HG03097 (cell line): ENCODE results near the gene ARHGAP22.
"Not testable (repeated sequence)": the region's sequence is repeated elsewhere in the genome, so short reads cannot be mapped to it uniquely, and the experiment has no call there.

ENCODE experiments used
- ATAC-seq: cut with Tn5 transposase; IDR thresholded peaks from one replicate; pipeline ENCODE4 v1.9.1; 2021; ENCODE audit not compliant: unreplicated experiment, low FRiP score

ARHGAP22 gene, protein sequence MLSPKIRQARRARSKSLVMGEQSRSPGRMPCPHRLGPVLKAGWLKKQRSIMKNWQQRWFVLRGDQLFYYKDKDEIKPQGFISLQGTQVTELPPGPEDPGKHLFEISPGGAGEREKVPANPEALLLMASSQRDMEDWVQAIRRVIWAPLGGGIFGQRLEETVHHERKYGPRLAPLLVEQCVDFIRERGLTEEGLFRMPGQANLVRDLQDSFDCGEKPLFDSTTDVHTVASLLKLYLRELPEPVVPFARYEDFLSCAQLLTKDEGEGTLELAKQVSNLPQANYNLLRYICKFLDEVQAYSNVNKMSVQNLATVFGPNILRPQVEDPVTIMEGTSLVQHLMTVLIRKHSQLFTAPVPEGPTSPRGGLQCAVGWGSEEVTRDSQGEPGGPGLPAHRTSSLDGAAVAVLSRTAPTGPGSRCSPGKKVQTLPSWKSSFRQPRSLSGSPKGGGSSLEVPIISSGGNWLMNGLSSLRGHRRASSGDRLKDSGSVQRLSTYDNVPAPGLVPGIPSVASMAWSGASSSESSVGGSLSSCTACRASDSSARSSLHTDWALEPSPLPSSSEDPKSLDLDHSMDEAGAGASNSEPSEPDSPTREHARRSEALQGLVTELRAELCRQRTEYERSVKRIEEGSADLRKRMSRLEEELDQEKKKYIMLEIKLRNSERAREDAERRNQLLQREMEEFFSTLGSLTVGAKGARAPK

DNA sequence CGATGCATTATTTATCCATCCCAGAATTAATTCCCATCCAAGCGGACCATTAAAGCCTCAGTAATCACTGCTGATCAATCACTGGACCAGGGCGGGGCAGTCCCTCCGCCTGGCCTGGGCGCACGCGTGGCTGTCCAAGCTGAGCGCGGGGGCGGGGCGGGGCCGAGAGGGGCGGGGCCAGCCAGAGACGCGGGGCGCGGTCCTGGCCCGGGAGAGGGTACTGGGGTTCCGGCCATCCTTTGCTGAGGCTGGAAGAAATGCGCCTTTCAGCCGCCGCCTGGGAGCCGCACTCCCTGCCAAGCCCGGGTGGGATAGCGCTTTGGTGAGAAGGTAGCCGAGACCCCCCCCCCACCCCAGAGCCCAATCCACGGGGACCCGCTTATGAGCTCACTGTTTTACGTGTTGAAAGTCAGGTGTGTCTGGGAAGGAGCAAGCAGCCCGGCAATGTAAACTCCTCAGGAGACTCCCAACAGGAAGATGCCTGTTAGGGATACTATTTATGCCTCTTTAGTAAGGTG is at the start of gene ARHGAP22:
Gene ARHGAP22 (minus strand): TSS at position 83 of the 518 bp plus-strand sequence. CDS start 277 bp downstream, outside the sequence.
- no peak for ATAC-seq

- ATAC-seq, result no peak
These were observed 49.2 kb upstream of the ARHGAP22 start for GRCh38 chr10:48653944-48654698.

DNA sequence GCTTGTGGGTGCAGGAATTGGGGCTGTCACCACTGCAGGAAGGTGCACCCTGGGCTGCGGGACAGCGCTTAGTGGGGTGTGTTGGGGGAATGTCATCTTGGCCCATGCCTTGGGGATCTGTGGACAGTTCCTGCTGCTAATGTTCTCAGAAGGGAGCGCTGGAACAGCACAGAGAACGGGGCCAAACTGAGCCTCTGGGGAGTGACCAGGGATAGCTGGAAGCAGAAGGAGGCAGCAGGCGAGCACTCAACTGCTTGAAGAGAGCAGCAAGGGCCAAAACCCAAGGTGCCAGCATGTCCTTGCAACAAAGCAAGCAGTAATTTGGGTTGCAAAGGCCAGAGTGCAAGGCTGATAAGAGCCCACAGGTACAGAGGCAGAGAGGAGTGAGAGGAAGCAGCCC is 48.5 kb upstream of the ARHGAP22 start:
- no peak for ATAC-seq

GRCh38 chr10:48652344-48652743 is 47.5 kb upstream of the ARHGAP22 start:
- no peak for ATAC-seq

GRCh38 chr10:48651839-48652238 is 47.0 kb upstream of the ARHGAP22 start:
- no peak for ATAC-seq

DNA sequence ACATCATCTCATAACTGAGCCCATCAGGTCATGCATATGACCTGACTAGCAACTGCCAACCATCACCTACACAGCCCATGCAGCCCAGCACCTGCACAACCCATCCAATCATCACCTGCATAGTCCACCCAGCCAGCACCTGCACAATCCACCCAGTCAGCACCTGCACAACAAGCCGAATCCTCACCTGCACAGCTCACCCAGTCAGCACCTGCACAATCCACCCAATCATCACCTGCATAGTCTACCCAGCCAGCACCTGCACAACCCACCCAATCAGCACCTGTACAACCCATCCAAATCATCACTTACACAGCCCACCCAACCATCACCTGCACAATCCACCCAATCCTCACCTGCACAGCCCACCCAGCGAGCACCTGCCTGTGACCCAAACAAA is 46.4 kb upstream of the ARHGAP22 start:
- no peak for ATAC-seq

DNA sequence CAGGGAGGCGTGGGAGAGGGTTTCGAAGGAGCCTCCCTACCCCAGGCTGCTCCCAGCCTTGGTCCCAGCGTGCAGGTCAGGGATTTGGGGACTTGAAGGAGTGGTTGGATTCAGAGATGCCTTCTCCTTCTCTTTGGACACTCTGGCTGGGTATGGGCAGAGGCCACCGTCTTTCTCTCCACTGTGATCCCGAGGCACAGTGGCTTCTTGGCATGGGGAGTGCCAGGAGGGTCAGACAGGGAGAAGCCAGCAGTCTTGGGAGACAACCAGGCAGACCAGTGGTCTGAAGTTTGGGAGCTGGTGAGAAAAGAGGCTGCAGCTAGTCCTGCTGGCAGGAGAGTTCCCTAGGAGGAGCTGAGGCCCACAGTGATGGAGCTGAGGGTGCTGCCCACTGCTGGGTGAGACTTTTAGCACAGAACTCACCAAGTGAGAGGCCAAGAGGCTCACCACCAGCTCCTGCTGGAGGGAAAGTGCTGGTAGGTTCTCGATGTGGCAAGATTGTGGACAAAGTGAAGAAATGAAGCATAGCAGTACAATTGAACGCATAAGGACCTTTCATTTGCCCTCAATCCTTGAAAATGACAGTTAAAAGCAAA is 44.6 kb upstream of the ARHGAP22 start:
- ATAC-seq, result no peak

GRCh38 chr10:48648172-48648942 is 43.5 kb upstream of the ARHGAP22 start:
- no peak for ATAC-seq

DNA sequence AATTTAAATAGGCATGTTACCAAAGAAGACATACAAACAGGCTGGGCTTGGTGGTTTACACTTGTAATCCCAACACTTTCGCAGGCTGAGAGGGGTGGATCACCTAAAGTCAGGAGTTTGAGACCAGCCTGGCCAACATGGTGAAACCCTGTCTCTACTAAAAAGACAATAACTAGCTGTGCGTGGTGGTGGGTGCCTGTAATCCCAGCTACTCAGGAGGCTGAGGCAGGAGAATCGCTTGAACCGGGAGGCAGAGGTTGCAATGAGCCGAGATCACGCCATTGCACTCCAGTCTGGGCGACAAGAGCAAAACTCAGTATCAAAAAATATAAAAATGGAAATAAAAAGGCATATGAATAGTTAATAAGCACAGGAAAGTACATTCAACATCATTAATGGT is 42.2 kb upstream of the ARHGAP22 start:
- not testable (repeated sequence) for ATAC-seq

- ATAC-seq, result no peak
These were observed 40.7 kb upstream of the ARHGAP22 start for GRCh38 chr10:48645600-48645999.

DNA sequence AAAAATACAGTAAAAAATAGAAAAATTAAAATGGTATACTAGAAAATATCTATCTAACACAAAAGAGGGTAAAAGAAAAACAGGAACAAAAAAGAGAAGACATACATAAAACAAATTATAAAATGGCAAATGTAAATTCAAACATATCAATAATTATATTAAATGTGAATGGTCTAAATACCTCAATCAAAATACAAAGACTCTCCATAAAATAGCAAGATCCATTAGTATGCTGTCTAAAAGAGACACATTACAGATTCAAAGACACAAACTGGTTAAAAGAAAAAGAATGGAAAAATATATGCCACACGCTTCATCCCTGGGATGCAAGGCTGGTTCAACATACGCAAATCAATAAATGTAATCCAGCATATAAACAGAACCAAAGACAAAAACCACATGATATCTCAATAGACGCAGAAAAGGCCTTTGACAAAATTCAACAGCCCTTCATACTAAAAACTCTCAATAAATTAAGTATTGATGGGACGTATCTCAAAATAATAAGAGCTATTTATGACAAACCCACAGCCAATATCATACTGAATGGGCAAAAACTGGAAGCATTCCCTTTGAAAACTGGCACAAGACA is 36.3 kb upstream of the ARHGAP22 start:
- not testable (repeated sequence) for ATAC-seq

DNA sequence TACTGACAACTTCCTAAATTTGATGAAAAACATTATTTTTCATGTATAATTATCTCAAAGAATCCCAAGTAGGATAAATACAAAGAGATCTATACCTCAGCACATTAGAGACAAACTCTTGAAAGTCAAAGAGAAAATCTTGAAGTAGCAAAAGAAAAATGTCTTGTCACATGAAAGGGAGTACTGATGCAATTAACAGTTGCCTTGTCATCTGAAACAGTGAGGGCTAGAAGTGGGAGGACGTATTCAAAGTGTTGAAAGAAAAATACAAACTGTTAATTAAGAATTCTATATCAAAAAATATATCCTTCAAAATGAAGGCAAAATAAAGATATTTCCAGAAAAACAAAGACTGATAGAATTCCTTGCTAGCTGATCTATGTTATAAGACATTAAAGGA is 35.5 kb upstream of the ARHGAP22 start:
- ATAC-seq, result no peak

GRCh38 chr10:48639632-48640031 is 34.8 kb upstream of the ARHGAP22 start:
- no peak for ATAC-seq

DNA sequence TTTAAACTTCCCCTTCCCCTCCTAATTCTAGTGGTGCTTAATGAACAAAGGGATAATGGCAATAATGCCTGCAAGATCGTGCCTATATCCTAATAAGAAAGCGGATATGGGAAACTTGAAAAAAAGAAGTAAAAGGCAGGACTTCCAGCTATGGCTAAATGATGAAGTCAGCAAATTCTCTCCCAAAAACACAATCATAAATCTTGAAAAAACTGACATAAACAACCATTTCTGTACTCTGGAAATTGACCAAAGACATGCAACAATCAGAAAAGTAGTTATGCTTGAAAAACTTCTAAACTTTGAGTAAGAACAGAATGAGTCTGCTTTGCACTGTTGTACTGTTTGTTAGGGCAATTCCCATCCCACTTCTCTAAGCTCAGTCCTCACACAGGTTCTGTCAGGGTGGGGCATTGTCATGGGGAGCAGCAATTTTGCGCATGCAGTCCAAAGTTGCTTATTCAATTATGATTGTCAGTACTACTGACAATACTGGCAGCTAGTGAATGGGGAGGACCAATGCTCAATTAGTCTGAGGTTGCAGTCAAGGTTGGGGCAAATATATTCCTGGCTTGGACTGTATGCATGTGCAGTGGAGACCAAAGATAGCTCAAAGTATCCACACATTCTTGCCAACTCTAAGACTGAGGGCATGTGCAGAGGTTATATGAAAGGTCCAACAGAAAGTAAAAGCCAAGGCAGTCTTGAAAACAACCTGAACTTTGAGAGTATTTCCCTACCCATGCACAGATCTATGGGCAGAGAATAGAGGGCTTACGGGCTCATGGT is 34.1 kb upstream of the ARHGAP22 start:
- no peak for ATAC-seq

DNA sequence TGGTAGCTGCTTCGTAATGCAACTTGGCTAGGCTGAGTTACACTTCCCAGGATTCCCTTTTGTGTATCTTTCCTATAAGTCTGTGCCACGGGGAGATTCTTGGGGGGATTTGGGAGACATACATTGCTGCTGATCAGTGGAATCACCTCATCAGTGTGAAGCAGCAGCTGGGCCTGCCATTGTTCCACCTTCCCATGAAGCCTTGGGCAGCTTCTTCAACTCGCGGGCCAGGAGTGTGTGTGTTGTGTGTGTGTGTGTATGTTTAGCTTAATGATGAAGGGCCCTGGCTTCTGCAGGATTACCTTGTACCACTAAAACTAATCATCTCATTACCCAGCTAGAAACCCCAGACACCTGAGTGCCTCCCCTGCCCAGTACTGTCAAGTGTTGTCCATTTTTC is 33.3 kb upstream of the ARHGAP22 start:
- ATAC-seq, result no peak

GRCh38 chr10:48636901-48637300 is 32.0 kb upstream of the ARHGAP22 start:
- no peak for ATAC-seq

- ATAC-seq, result no peak
These were observed 31.4 kb upstream of the ARHGAP22 start for GRCh38 chr10:48636231-48636630.

DNA sequence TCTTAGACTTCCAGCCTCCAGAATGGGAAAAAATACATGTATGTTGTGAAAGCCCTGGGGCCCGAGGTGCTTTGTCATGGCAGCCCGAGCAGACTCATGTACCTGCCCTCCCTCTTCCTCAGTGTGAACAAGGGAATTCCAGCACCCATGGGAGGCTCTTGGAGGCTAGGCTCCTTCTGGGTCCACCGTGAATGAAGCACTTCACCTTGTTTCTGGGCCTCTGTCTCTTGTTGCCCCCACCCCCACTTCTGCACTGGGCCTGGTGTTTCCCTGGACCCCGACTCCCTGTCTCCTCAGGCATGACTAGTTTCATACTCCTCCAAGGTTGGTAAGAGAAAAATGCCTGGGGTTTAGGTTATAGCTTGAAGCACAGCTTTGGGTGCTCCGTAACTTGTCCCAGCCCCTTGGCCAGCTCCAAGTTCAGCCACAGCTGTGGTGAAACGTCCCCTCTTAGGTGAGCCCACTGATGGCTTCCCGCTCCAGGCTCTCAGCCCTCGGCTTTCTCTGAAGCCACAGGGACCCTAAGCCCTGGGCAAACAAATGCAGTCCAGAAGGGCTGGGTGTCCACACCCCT is 30.2 kb upstream of the ARHGAP22 start:
- no peak for ATAC-seq
